GM21423 (cell line): ENCODE data around the gene C2.
"Not testable (repeated sequence)": the region's sequence is repeated elsewhere in the genome, so short reads cannot be mapped to it uniquely, and the experiment has no call there.

Experiments
- ATAC-seq: cut with Tn5 transposase; IDR thresholded peaks from one replicate; pipeline ENCODE4 v1.9.1; 2021; ENCODE audit warnings: mild to moderate bottlenecking, moderate library complexity; ENCODE audit not compliant: unreplicated experiment

The C2 gene

DNA sequence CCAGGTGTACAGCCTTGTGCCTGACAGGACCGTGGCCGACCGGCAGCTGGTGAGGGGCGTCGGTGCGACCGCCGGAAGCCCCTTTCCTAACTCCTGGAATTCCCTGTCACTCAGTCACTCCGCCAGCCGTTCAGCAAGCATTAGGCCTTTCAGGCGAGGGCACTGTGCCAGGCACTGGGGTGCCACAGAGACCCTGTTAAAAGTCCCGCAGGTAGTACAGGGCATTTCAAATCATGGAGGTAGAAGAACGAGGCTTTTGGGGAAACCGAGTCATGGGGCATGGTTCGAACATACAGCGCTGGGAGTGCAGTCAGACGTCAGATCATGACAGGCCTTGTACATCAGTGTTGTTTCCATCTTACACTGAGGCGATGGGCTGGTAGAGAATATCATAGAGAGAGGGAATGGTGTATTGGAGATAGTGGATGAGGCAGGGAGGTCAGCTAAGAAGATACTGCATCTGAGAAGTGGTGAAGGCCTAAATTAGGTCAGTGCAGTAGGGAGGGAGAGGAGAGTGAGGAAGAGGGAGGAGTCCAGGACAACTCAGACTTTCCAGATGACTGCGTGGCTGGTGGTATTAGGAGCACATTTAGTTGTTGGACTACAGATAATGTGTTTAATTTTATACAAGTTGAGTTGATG is 45.3 kb downstream of the C2 start:
- ATAC-seq: no peak

DNA sequence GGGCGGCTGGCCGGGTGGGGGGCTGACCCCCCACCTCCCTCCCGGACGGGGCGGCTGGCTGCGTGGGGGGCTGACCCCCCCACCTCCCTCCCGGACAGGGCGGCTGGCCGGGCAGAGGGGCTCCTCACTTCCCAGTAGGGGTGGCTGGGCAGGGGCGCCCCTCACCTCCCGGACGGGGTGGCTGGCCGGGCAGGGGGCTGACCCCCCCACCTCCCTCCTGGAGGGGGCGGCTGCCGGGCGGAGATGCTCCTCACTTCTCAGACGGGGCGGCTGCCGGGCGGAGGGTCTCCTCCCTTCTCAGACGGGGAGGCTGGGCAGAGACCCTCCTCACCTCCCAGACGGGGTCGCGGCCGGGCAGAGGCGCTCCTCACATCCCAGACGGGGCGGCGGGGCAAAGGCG is 48.5 kb downstream of the C2 start:
- not testable (repeated sequence) for ATAC-seq

DNA sequence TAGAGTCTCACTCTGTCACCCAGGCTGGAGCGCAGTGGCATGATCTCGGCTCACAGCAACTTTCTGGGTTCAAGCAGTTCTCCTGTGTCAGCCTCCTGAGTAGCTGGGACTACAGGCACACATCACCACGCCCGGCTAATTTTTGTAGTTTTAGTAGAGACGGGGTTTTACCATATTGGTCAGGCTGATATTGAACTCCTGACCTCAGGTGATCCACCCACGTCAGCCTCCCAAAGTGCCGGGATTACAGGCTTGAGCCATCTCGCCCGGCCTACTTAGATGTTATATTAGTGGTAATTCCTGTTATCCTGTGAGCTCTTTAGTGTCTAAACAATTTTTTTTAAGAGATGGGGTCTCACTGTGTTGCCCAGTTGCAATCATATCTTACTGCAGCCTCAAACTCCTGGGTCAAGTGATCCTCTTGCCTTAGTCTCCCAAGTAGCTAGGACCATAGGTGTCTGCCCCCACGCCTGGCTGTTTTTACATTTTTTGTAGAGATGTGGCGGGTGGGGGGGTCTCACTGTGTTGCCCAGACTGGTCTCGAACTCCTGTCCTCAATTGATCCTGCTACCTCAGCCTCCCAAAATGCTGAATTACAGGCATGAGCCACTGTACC is 50.4 kb downstream of the C2 start:
- ATAC-seq: no peak

DNA sequence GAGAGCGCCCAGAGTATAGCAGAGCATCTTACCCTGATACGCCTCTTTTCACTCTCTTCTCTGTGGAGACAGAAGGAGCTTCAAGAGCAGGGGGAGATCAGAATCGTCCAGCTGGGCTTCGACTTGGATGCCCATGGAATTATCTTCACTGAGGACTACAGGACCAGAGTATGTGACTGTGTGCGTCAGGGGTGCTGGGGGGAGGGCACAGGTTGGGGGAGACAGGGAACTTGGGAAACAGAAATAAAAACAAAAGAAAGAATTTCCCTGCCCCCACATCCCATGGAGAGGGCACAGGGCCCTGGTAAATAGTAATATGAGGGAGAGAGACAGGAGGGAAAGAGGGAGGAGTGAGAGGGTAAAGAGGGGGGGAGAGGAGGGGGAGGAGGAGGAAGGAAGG is 51.3 kb downstream of the C2 start:
- no peak for ATAC-seq

DNA sequence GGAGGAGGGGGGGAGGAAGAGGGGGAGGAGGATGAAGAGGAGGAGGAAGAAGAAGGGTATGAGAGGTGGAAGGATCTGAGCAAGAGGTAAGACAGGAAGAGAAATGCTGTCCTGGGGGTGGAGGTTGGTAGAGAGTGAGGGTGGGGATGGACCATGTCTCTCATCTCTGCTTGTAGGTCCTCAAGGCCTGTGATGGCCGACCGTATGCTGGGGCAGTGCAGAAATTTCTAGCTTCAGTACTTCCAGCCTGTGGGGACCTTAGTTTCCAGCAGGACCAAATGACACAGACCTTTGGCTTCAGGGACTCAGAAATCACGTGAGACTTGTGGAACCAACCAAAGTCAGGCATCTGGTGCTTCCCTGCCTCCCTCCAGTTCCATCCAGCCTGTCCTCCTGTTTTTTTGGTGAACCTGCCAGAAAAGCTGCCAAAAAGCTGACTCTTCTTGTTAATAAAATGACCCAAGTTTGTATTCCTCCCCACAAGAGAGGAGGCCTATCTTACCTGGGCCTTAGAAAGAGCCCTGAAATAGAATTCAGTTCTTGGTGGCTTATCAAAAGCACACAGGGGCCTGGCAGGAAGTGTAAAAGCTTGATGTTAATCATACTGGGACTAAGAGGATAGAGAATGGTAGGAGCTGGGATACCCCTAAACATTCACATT is 51.9 kb downstream of the C2 start:
- ATAC-seq: no peak

DNA sequence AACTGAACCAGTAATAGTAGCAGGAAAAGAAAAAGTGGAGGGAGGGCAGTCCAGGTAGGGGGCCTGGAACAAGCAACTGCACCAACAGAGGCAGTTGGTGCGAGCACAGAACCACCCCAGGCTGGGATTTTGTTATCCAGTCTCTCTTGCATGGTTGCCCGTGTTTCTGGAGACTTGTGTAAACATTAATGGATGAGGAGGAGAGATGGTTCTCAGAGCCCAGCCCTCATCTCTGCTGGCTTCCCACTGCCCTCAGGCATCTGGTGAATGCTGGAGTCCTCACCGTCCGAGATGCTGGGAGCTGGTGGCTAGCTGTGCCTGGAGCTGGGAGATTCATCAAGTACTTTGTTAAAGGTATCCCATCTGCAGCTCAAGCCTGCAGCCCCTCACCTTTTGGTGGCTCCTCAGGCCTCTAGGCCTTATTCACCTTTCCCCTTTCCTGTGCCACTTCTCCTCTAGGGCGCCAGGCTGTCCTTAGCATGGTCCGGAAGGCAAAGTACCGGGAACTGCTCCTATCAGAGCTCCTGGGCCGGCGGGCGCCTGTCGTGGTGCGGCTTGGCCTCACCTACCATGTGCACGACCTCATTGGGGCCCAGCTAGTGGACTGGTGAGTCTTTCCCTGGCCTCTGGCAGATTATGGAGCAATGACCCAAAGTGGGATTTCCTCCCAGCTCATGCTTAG is 52.8 kb downstream of the C2 start:
- ATAC-seq: not testable (repeated sequence)

- ATAC-seq: not testable (repeated sequence)
These were observed 53.5 kb downstream of the C2 start for GRCh38 chr6:31980998-31981397.

DNA sequence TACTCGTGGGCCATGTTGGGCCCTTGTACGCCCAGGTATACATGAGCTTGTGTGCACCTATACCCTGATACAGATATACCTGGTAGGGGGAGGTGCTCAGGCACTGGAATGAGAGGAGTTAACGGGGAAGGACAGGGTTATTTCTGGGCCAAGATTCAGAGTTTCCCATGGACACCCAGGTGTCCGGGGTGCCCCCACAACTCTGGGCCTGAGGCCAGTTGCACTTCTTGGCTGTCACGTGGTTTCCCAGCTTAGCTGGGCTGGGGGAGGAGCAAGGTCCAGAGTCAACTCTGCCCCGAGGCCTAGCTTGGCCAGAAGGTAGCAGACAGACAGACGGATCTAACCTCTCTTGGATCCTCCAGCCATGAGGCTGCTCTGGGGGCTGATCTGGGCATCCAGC is 54.2 kb downstream of the C2 start, which contains the start of gene C4A:
C4A (plus strand) TSS at position 314 of the 400 bp plus-strand sequence; CDS start at position 365, 51 bp downstream.
- ATAC-seq: not testable (repeated sequence)

- ATAC-seq: not testable (repeated sequence)
These were observed 61.8 kb downstream of the C2 start for GRCh38 chr6:31989363-31989762.

- ATAC-seq: not testable (repeated sequence)
These were observed 66.9 kb downstream of the C2 start for GRCh38 chr6:31994421-31994820.
